Measurements from ENCODE around the gene GNPDA2. TPM values are rescaled to one million over a fixed set of nuclear protein-coding genes. Genes with fewer than 3 reads are reported as not detected.
"Not testable (repeated sequence)": the region's sequence is repeated elsewhere in the genome, so short reads cannot be mapped to it uniquely, and the experiment has no call there.

GNPDA2 gene
- total RNA-seq, 3 donors from 2014 or later: 7.3 to 12.7 (median 8.9) TPM

GRCh38 chr4:44736900-44737299, 10.5 kb upstream of the GNPDA2 start:
- no peak for TF ChIP-seq CTCF (IDR thresholded peaks at IDR 0.05)
- intact Hi-C loops (cut with DNase I, micrococcal nuclease): no loop called here
- H3K36me3 ChIP-seq (ENCODE audit: low read depth): no peaks in the 10 kb centered on the region
- no peak overlapping the region for H3K4me3 ChIP-seq
- H3K4me1 ChIP-seq (ENCODE audit: low read depth): no peaks in the 10 kb centered on the region
- ATAC-seq: no peak
- DNase-seq: no peak
- H3K9me3 ChIP-seq: no peaks in the 10 kb centered on the region

GRCh38 chr4:44728694-44729093, 2.3 kb upstream of the GNPDA2 start:
- H3K36me3 ChIP-seq (ENCODE audit: low read depth); H3K4me3 ChIP-seq; ATAC-seq; intact Hi-C loops (cut with DNase I, micrococcal nuclease); H3K9me3 ChIP-seq; DNase-seq: not testable (repeated sequence)
- H3K4me1 ChIP-seq (ENCODE audit: low read depth): peaks cover 15% of the 10 kb centered on the region

GRCh38 chr4:44727471-44727870, 1.1 kb upstream of the GNPDA2 start:
- DNase-seq (no peak), ATAC-seq (peak; percentile 7)
- no peaks in the 10 kb centered on the region for H3K36me3 ChIP-seq (ENCODE audit: low read depth)
- no peak for TF ChIP-seq CTCF (IDR thresholded peaks at IDR 0.05)
- intact Hi-C loops (cut with DNase I, micrococcal nuclease): no loop called here
- H3K9me3 ChIP-seq: no peaks in the 10 kb centered on the region
- peaks cover 15% of the 10 kb centered on the region for H3K4me1 ChIP-seq (ENCODE audit: low read depth)
- no peak overlapping the region for H3K4me3 ChIP-seq

GRCh38 chr4:44725726-44726037, 674 bp downstream of the GNPDA2 start:
- H3K36me3 ChIP-seq (ENCODE audit: low read depth): no peaks in the 10 kb centered on the region
- intact Hi-C loops (cut with DNase I, micrococcal nuclease): no loop called here
- no peaks in the 10 kb centered on the region for H3K9me3 ChIP-seq
- no peak for ATAC-seq
- TF ChIP-seq CTCF (IDR thresholded peaks at IDR 0.05): no peak
- peaks cover 15% of the 10 kb centered on the region for H3K4me1 ChIP-seq (ENCODE audit: low read depth)
- H3K4me3 ChIP-seq: peak overlapping the region; percentile 63
- no peak for DNase-seq

DNA sequence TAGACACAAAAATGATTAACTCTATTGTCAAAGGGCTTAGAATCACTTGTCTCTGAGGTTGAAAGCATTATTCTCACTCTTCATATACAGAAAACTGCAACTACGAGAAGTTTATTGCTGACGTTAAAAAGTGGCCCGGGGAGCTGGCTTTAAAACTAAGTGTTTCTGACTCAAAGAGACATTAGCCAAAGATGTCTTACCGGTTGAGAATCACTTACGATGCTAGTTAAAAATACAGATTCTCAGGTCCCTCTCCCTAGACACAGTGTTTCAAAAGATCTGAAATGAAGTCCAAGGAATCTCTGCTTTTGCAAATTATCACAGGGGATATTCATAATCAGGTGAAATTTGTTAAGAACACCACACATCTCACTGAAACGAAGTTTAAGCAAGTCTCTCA, 1.2 kb downstream of the GNPDA2 start:
- Histone ChIP-seq H3K4me3 (no peak overlapping the region), H3K36me3 (ENCODE audit: low read depth) (no peaks in the 10 kb centered on the region), H3K4me1 (ENCODE audit: low read depth) (peaks cover 15% of the 10 kb centered on the region), H3K9me3 (no peaks in the 10 kb centered on the region)
- intact Hi-C loops (cut with DNase I, micrococcal nuclease): no loop called here
- no peak for TF ChIP-seq CTCF (IDR thresholded peaks at IDR 0.05)
- ATAC-seq (no peak), DNase-seq (no peak)

- intact Hi-C loops (cut with DNase I, micrococcal nuclease): no loop called here
- DNase-seq: no peak
- H3K9me3 ChIP-seq: no peaks in the 10 kb centered on the region
- H3K4me3 ChIP-seq: no peak overlapping the region
- TF ChIP-seq CTCF (IDR thresholded peaks at IDR 0.05): no peak
- H3K36me3 ChIP-seq (ENCODE audit: low read depth): no peaks in the 10 kb centered on the region
- ATAC-seq: no peak
- H3K4me1 ChIP-seq (ENCODE audit: low read depth): peaks cover 10% of the 10 kb centered on the region
These were observed 4.4 kb downstream of the GNPDA2 start for GRCh38 chr4:44722001-44722400.
